Superior temporal gyrus (tissue), 1 donor: ENCODE data around the gene P2RY6.

Experiments
- DNase-seq: peaks from one replicate; pipeline ENCODE4 v3.0.0-alpha.2; 2016; ENCODE audit errors: extremely low spot score

The P2RY6 gene

DNA sequence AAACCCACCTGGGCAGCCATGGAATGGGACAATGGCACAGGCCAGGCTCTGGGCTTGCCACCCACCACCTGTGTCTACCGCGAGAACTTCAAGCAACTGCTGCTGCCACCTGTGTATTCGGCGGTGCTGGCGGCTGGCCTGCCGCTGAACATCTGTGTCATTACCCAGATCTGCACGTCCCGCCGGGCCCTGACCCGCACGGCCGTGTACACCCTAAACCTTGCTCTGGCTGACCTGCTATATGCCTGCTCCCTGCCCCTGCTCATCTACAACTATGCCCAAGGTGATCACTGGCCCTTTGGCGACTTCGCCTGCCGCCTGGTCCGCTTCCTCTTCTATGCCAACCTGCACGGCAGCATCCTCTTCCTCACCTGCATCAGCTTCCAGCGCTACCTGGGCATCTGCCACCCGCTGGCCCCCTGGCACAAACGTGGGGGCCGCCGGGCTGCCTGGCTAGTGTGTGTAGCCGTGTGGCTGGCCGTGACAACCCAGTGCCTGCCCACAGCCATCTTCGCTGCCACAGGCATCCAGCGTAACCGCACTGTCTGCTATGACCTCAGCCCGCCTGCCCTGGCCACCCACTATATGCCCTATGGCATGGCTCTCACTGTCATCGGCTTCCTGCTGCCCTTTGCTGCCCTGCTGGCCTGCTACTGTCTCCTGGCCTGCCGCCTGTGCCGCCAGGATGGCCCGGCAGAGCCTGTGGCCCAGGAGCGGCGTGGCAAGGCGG, 24.5 kb downstream of the P2RY6 start:
- DNase-seq = no peak

- no peak for DNase-seq
Measured at GRCh38 chr11:73297231-73297590, 25.1 kb downstream of the P2RY6 start.

GRCh38 chr11:73297702-73298101, 25.6 kb downstream of the P2RY6 start:
- DNase-seq = no peak

DNA sequence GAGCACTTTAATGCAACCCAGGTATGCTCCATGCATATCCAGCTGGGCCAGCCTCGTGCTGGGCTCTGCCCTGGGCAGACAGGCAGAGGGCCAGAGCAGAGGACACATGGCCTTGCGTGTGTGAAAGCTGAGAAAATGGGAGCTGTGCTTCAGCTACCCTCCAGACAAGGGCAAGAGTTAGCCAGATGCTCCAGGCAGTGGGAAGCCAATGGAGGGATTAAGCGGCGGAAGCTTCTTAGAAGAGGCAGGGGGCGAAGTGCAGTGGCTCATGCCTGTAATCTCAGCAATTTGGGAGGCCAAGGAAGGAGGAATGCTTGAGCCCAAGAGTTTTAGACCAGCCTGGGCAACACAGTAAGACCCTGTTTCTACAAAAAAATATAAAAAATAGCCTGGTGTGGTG, 26.1 kb downstream of the P2RY6 start:
- DNase-seq = no peak

- DNase-seq = no peak
Measured at GRCh38 chr11:73299751-73300150, 27.6 kb downstream of the P2RY6 start.

- no peak for DNase-seq
Measured at GRCh38 chr11:73306069-73306841, 34.1 kb downstream of the P2RY6 start.

- no peak for DNase-seq
Measured at GRCh38 chr11:73306977-73307322, 34.8 kb downstream of the P2RY6 start.

DNA sequence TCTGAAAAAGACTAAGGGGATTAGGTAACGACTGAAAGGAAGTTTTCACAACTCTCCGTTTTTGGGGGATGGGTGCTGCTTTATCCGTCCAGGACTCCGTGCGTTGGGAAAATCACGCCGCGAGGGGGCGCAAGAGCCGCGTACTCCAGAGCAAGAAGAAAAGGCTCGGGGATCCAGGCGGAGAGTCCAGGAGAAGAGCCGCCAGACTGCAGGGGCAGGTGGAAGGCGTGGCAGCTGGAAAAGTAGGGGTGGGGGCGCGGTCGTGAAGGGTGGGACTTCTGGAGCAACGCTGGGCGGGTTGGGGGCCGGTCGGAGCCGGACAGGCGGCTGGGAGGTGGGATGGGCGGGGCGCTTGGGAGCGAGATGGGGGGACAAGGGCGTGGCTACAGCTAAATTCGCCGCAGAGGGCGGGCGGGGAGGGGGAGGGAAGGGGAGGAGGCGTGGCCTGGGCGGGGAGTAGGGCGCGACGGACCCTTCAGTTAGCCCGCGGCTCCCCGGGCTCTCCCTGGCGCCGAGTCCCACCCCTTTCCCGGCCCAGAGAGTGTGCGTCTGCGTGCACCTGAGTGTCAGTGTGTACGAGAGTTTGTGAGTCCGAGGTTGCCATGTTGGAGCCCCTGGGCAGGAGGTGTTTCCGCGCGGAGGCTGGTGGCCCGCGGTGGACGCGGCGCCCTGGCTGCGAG, 35.3 kb downstream of the P2RY6 start:
- peak; percentile 94 for DNase-seq

DNA sequence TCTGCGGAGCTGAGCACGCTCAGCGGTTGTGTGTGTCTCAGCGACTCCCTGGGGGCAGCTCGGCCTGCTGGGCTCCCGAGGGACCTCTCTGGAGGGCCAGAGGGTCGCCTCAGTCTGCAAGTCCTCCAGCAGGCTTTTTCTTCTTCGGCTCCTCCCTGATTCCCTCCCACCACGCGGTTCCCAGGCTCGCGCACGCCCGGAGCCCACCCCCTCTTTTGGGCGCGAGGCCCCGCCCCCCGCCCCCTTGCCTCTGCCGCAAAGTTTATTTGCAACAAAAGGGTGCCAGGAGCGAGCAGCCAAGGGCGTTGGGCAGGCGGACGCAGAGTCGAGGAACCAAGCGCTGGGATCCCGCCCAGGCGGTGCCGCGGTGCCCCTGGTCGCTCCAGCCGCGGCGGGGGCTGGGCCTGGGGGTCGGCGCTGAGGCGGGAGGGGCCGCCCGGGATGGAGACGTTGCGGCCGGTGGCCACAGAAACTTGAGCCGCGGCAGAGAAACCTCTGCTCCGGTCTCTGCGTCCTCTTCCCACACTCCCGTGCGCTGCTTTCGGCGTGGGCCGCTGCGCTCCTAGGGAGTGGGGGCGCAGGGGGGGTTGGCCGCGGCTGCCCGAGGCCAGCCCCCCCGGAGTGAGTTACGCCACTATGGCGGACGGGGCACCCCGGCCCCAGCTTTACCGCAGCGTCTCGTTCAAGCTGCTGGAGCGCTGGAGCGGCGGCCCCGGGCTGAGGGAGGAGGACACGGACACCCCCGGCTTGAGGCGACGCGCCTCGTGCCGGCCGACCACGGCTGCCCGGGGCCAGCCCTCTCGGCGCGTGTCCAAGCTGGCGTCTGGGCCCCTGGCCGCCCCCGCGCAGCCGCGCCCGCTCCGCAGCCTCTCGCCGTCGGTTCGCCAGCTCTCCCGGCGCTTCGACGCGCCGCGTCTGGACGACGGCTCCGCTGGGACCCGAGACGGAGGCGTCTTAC, 36.1 kb downstream of the P2RY6 start, which contains the start of gene ARHGEF17:
ARHGEF17 (plus strand) TSS at position 274 of the 958 bp plus-strand sequence; CDS start at position 637, 363 bp downstream.
- DNase-seq = no peak

DNA sequence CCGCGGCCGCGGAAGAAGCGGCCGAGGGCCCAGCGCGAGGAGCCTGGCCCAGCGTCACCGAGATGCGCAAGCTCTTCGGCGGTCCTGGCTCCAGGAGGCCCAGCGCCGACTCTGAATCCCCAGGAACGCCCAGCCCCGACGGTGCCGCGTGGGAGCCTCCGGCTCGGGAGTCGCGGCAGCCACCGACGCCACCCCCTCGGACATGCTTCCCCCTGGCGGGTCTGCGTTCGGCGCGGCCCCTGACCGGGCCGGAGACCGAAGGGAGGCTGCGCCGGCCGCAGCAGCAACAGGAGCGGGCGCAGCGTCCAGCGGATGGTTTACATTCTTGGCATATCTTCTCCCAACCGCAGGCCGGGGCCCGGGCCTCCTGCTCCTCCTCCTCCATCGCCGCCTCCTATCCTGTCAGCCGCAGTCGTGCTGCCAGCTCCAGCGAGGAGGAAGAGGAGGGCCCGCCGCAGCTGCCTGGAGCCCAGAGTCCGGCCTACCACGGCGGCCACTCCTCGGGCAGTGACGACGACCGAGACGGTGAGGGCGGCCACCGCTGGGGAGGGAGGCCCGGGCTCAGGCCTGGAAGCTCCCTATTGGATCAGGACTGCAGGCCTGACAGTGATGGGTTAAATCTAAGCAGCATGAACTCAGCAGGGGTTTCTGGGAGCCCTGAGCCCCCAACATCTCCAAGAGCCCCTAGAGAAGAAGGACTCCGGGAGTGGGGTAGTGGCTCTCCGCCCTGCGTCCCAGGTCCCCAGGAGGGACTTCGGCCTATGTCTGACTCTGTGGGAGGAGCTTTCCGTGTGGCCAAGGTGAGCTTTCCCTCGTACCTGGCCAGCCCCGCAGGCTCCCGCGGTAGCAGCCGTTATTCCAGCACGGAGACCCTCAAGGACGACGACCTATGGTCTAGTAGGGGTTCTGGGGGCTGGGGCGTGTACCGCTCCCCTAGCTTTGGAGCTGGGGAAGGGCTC, 37.1 kb downstream of the P2RY6 start:
- DNase-seq = no peak

GRCh38 chr11:73310076-73310475, 37.9 kb downstream of the P2RY6 start:
- DNase-seq = no peak

DNA sequence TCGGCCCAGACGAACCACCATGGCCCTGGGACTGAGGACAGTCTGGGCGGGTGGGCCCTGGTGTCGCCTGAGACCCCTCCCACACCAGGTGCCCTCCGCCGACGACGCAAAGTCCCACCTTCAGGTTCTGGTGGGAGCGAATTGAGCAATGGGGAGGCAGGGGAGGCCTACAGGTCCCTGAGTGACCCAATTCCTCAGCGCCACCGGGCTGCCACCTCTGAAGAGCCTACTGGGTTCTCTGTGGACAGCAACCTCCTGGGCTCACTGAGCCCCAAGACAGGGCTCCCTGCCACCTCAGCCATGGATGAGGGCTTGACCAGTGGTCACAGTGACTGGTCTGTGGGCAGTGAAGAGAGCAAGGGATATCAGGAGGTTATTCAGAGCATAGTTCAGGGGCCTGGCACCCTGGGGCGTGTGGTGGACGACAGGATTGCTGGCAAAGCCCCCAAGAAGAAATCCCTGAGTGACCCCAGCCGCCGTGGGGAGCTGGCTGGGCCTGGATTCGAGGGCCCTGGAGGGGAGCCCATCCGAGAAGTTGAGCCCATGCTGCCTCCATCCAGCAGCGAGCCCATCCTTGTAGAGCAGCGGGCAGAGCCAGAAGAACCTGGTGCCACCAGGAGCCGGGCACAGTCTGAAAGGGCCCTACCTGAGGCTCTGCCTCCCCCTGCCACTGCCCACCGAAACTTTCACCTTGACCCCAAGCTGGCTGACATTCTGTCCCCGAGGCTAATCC, 38.7 kb downstream of the P2RY6 start:
- DNase-seq = no peak

DNA sequence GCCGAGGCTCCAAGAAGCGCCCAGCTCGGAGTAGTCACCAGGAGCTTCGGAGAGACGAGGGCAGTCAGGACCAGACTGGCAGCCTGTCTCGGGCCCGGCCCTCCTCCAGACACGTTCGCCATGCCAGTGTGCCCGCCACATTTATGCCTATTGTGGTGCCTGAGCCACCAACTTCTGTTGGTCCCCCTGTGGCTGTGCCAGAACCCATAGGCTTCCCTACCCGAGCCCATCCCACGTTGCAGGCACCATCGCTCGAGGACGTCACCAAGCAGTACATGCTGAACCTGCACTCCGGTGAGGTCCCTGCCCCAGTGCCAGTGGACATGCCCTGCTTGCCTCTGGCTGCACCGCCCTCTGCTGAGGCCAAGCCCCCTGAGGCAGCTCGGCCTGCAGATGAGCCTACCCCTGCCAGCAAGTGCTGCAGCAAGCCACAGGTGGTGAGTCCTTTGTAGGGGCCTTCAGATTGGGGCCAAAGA, 39.3 kb downstream of the P2RY6 start:
- DNase-seq = no peak

GRCh38 chr11:73312036-73312435, 39.9 kb downstream of the P2RY6 start:
- DNase-seq = no peak

- no peak for DNase-seq
Measured at GRCh38 chr11:73312851-73313327, 40.8 kb downstream of the P2RY6 start.

DNA sequence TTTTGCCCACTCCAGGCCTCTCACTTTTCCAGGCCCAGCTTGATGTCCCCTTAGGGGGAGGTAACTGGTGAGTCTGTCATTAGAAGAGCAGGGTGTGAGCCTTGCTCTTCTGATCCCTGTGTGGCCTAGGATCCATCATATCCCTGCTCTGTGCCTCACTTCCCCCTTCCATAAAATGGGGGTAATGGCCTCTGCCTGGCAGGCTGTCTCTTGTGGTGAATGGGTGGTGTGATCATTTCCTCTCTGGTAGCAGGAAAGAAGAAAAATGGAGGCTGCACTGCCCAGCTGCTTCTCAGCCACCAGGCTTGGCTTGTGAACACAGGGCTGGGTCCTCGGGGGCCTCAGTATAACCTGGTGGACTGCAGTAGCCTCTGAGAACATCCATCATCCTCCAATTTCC, 41.5 kb downstream of the P2RY6 start:
- no peak for DNase-seq

DNA sequence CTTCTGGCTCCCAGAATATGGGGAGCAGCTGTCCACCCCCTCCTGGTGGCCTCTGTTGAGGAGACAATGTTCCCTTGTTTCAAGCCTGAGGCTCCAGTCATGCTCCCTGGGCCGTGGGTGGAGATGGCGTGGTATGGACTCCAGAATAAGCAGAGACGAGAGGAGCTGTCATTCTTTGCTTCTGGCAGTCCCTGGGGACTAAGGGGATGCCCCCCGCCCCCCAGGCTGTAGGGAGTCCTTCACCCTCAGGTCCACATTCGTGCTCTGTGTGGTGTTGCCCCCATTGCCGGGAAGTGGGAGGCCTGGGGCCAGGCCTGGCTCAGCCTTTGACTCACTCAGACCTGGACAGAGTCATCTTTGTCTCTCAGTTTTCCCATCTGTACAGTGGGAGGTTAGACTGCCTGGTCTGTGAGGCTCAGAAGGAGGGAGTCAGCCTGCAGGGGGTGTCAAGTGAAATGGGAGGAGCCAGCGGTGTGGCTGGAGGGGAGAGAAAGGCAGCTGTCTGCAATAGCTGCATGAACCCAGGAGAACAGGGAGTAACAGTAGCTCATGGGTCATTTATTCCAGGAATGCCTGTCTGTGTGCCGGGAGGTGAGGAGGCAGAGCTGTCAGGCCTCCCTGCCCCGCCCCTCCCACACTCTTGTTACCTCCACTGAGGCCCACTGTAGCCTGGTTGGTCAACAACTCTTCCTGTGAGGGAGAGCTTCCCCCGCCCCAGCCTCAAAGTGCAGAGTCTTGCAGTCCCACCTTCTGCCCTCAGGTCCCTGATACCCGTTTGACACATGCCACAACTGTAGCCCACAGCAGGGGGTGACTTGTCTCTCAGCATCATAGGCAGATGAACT, 42.2 kb downstream of the P2RY6 start:
- DNase-seq = peak; percentile 87

DNA sequence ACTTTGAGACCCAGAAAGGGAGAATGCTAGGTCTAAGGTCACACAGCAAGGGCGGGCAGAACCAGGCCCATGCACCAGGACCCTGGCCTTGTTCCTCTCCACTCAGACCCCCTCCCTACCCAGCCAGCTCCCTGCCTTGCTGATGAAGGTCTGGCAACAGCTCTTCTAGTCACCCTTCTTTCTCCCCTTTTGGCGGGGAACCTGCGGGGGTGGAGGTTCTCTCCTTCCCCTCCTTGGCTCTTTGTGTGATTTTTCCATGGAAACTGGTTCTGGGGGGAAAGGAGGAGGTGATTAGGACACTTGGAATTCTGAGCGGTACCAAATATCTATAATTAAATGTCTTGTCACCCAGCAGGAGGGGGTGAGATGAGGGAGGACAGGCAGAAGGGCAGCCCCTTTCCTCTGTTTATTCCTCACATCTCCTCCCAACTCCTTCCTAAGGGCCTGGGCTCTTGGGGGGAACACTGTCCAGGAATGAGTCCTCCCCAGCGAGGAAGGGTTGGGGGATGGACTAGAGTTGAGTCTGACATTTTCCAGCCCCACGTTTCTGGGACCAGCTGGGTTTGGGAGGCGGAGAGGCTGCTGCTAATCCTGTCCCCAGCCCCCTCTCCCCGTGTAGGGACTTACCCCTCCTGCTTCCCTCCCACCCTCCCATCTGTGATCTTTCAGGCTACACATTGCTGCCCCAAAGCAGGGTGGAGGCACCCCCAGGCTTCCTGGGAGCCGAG, 43.3 kb downstream of the P2RY6 start:
- no peak for DNase-seq
